Left lung (tissue), 10 donors: ENCODE results near the gene ADRA2A. TPM values are rescaled to one million over a fixed set of nuclear protein-coding genes. Genes with fewer than 3 reads are reported as not detected.

ENCODE experiments used
- ATAC-seq: fragments of 200-7000 bp; cut with Tn5 transposase; one replicate; pipeline ENCODE4 v1.9.1; 2020; ENCODE audit warnings: moderate library complexity
- DNase-seq, 4 donors: peaks; one replicate each; pipeline ENCODE4 v3.0.0-alpha.2; 2013 to 2020
- H3K27ac ChIP-seq, 2 donors: fragments of 200-600 bp; sonication (generic) in 1 of 2; one replicate each; pipeline versions ENCODE4 v1.5.0 to v1.8.0; 2020 to 2021
- H3K27me3 ChIP-seq, 2 donors: fragments of 200-600 bp; sonication (generic) in 1 of 2; one replicate each; pipeline versions ENCODE4 v1.5.0 to v1.8.0; 2020 to 2021
- H3K36me3 ChIP-seq, 2 donors: fragments of 200-600 bp; sonication (generic) in 1 of 2; one replicate each; pipeline versions ENCODE4 v1.5.0 to v1.8.0; 2020 to 2021
- H3K4me1 ChIP-seq, 2 donors: fragments of 200-600 bp; one replicate each; pipeline ENCODE4 v1.8.0; 2021
- H3K4me3 ChIP-seq, 2 donors: fragments of 200-600 bp; sonication (generic) in 1 of 2; one replicate each; pipeline versions ENCODE4 v1.5.0 to v1.8.0; 2020 to 2021; ENCODE audit warnings: mild to moderate bottlenecking in 1 of 2
- H3K9me3 ChIP-seq, 2 donors: fragments of 200-600 bp; sonication (generic) in 1 of 2; one replicate each; pipeline versions ENCODE4 v1.5.0 to v1.8.0; 2020 to 2021
- CTCF ChIP-seq, 2 donors: fragments of 200-600 bp; sonication (generic) in 1 of 2; IDR thresholded peaks; one replicate each; pipeline versions ENCODE4 v1.5.0 to v1.8.0; 2021; ENCODE audit warnings: antibody characterized with exemption in 2 of 2
- intact Hi-C, 2 donors: fragments of 100-400 bp; cut with DNase I; formaldehyde crosslinking; loops; one replicate each; pipeline versions ENCODE4 v1.11.2 to v1.14.2; 2022
- polyA plus RNA-seq, 6 donors: library from polyadenylated mRNA; unstranded; fragments of 120-200 nt; gene quantifications; one replicate each; pipeline ENCODE4 v1.2.1, GENCODE V29; 2013; ENCODE audit not compliant: insufficient read length in 6 of 6
- total RNA-seq, 2 donors: library from RNA; stranded (reverse); fragmentation: NEBNext Ultra II Directional; extraction: Animal tissue kit (Norgen Biotek cat#: 25700); gene quantifications; one replicate each; pipeline ENCODE4 v1.2.1, GENCODE V29; 2021
- donor health status: DM: no; HTN: yes; CAD: no.
- donor health status: DM: no; HTN: no; CAD: no.

The ADRA2A gene
- total and polyA plus RNA-seq, 8 donors = 0.15 to 8.9 (median 0.53) TPM

DNA sequence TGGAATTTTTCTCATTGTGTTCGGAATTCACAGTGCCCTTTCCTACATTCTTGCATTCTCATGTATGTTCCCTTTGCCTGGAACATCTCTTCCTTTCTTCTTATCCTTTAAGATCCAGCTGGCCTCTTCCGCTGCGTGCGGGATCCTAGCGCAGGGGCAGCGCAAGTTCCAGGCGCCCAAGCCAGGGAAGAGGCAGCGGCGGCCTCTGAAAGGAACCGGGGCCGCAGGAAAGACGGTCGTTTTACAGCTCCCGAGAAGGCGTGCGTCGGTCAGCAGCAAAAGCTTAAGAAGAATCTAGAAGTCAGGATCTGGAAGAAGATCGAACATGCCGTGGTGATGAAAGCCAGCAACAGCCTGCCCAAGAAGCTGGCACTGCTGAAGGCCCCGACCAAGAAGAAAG lies 28.0 kb downstream of the ADRA2A start:
- intact Hi-C loops = no loop called here

DNA sequence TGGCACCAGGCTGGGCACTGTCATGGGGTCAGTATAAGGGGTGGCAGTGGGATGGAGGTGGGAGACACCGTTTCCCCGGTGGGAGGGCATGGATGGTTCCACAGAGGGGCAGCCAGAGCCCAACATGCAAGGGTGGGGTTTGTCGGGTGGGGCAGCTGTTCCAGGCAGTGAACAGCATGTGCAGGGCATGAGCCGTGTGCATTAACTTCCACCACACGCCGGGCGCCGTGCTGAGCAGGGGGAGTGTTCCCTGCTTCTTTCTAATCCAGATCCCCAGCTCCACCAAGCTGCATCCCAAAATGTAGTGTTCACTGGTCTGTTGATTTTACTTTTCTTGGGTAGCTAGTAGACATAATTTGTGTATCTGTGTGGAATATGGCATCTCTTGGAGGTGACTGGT lies 29.3 kb downstream of the ADRA2A start:
- intact Hi-C loops = no loop called here
- Histone ChIP-seq H3K27ac (no peak overlapping the region), H3K9me3 (no peaks in the 10 kb centered on the region), H3K27me3 (no peaks in the 10 kb centered on the region), H3K4me3 (no peak overlapping the region), H3K36me3 (no peaks in the 10 kb centered on the region), H3K4me1 (no peaks in the 10 kb centered on the region)
- DNase-seq (no peak), ATAC-seq (no peak)
- TF ChIP-seq CTCF (IDR thresholded peaks at IDR 0.05) = no peak

More for the DNA sequence above, 28.0 kb downstream of the ADRA2A start:
- no peaks in the 10 kb centered on the region for H3K27me3 ChIP-seq
- H3K9me3 ChIP-seq = no peaks in the 10 kb centered on the region
- no peak overlapping the region for H3K4me3 ChIP-seq
- H3K4me1 ChIP-seq = no peaks in the 10 kb centered on the region
- DNase-seq = no peak
- H3K36me3 ChIP-seq = no peaks in the 10 kb centered on the region
- H3K27ac ChIP-seq = no peak overlapping the region
- no peak for ATAC-seq
- TF ChIP-seq CTCF (IDR thresholded peaks at IDR 0.05) = no peak

DNA sequence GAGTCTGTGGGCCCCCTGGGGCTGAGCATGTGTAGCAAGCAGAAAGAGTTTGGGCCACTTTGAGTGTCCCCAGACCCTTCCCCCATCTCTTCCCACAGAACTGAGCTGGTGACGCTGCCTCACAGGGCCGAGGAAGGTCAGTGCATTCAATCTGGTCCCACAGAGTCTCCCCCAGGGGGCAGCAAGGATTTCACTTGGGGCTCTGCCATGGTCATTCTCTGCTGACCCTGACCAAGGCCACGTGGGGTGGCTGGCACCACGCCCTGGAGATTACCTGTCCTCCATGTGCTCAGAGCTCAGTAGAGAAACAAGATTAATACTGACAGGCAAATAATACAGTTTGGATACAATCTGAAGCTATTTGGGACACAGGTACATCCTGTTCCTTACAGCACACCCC lies 30.2 kb downstream of the ADRA2A start:
- no peaks in the 10 kb centered on the region for H3K4me1 ChIP-seq
- no peak overlapping the region for H3K4me3 ChIP-seq
- TF ChIP-seq CTCF (IDR thresholded peaks at IDR 0.05) = no peak
- intact Hi-C loops = no loop called here
- no peaks in the 10 kb centered on the region for H3K36me3 ChIP-seq
- H3K27me3 ChIP-seq = no peaks in the 10 kb centered on the region
- DNase-seq (no peak), ATAC-seq (no peak)
- H3K27ac ChIP-seq = no peak overlapping the region
- no peaks in the 10 kb centered on the region for H3K9me3 ChIP-seq

- Histone ChIP-seq H3K27ac (no peak overlapping the region), H3K4me3 (no peak overlapping the region), H3K27me3 (no peaks in the 10 kb centered on the region), H3K9me3 (no peaks in the 10 kb centered on the region), H3K36me3 (no peaks in the 10 kb centered on the region), H3K4me1 (no peaks in the 10 kb centered on the region)
- DNase-seq (no peak), ATAC-seq (no peak)
- intact Hi-C loops = no loop called here
- TF ChIP-seq CTCF (IDR thresholded peaks at IDR 0.05) = no peak
These were observed 31.0 kb downstream of the ADRA2A start for GRCh38 chr10:111107846-111108245.

GRCh38 chr10:111108441-111108840 lies 31.6 kb downstream of the ADRA2A start:
- Histone ChIP-seq H3K9me3 (no peaks in the 10 kb centered on the region), H3K27ac (no peak overlapping the region), H3K4me3 (no peak overlapping the region), H3K27me3 (no peaks in the 10 kb centered on the region), H3K4me1 (no peaks in the 10 kb centered on the region), H3K36me3 (no peaks in the 10 kb centered on the region)
- ATAC-seq = no peak
- intact Hi-C loops = no loop called here
- TF ChIP-seq CTCF (IDR thresholded peaks at IDR 0.05) = no peak
- DNase-seq = no peak
